Smooth muscle cell (in vitro differentiated cells): ENCODE results near the gene CYFIP1. TPM values are rescaled to one million over a fixed set of nuclear protein-coding genes. Genes with fewer than 3 reads are reported as not detected.

Experiments
- DNase-seq: peaks from one replicate; lab custom pipeline; 2025; ENCODE audit not compliant: unreplicated experiment; lab: John Stamatoyannopoulos, UW
- H2AFZ ChIP-seq: fragments of 200-600 bp; sonication (generic); 2 replicates; pipeline ENCODE4 v1.6.0; 2016; ENCODE audit warnings: antibody characterized with exemption, low read depth, mild to moderate bottlenecking
- H3F3A ChIP-seq: fragments of 200-600 bp; sonication (generic); 2 replicates; pipeline ENCODE4 v1.6.0; 2017; ENCODE audit warnings: antibody characterized with exemption, low read depth
- H3K27ac ChIP-seq: fragments of 200-600 bp; sonication (generic); 2 replicates; pipeline ENCODE4 v1.5.1; 2016; ENCODE audit warnings: low read depth, mild to moderate bottlenecking
- H3K27me3 ChIP-seq: fragments of 200-600 bp; sonication (generic); 2 replicates; pipeline ENCODE4 v1.6.1; 2016; ENCODE audit warnings: low read depth, mild to moderate bottlenecking
- H3K36me3 ChIP-seq: fragments of 200-600 bp; sonication (generic); 2 replicates; pipeline ENCODE4 v1.5.1; 2016; ENCODE audit warnings: low read depth
- H3K4me1 ChIP-seq: fragments of 200-600 bp; sonication (generic); 2 replicates; pipeline ENCODE4 v1.5.1; 2016; ENCODE audit warnings: low read depth
- H3K4me2 ChIP-seq: fragments of 200-600 bp; sonication (generic); 2 replicates; pipeline ENCODE4 v1.6.0; 2016; ENCODE audit warnings: mild to moderate bottlenecking
- H3K4me3 ChIP-seq: fragments of 200-600 bp; sonication (generic); 2 replicates; pipeline ENCODE4 v1.5.1; 2016; ENCODE audit warnings: mild to moderate bottlenecking
- H3K79me2 ChIP-seq: fragments of 200-600 bp; sonication (generic); 2 replicates; pipeline ENCODE4 v1.6.0; 2016; ENCODE audit warnings: low read depth, mild to moderate bottlenecking
- H3K9ac ChIP-seq: fragments of 200-600 bp; sonication (generic); 2 replicates; pipeline ENCODE4 v1.6.0; 2016; ENCODE audit warnings: low read depth
- H3K9me3 ChIP-seq: fragments of 200-600 bp; sonication (generic); replicated peaks from 2 replicates; pipeline ENCODE4 v1.5.1; 2016; ENCODE audit warnings: low read depth
- H4K20me1 ChIP-seq: fragments of 200-600 bp; sonication (generic); 2 replicates; pipeline ENCODE4 v1.6.0; 2016; ENCODE audit warnings: low read depth
- WGBS: methylation state at CpG from one replicate; pipeline ENCODE4 v1.1.7; 2016; ENCODE audit warnings: low lambda C conversion rate; 5-methylcytosine and 5-hydroxymethylcytosine counted together
- polyA plus RNA-seq: library from polyadenylated mRNA; unstranded; fragments of >200 nt; fragmentation: Nextera tagmentation; extraction: Ambion mirVana; gene quantifications from 2 replicates; pipeline ENCODE4 v1.2.1, GENCODE V29; 2016
- total RNA-seq: library from RNA; depleted of rRNA; stranded (reverse); fragments of >200 nt; gene quantifications from 2 replicates; pipeline ENCODE4 v1.2.3, GENCODE V29; 2014
- TF ChIP-seq, protein P1 (sequence below): fragments of 200-600 bp; sonication (generic); IDR thresholded peaks from 2 replicates; pipeline ENCODE4 v1.5.1; 2017; ENCODE audit warnings: borderline replicate concordance, mild to moderate bottlenecking, antibody characterized with exemption; ENCODE audit not compliant: insufficient read depth, poor library complexity, severe bottlenecking

CYFIP1 gene
- total and polyA plus RNA-seq, 2 experiments from 2014 or later: 65.2 to 67.6 TPM

DNA sequence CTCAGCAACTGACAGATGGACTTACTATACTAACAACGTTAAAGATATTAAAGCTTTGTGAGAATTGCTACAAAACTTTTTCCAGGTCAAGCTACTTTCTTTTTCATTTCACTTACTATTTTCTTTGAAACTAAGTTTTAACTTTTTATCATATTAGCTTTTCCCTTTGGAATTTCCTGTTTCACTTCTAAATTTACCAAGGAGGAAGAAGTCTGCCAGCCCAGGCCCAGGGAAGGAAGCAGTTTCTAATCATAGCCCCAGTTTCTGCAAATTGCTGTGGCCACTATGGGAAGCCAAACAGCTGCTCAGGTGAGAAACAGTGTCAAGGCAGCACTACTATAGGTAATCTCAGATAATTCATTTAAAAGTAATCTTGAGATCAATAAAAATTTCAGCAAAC is 18.4 kb downstream of the CYFIP1 start:
- no peak overlapping the region for H3K9ac ChIP-seq
- TF ChIP-seq, protein P1, sequence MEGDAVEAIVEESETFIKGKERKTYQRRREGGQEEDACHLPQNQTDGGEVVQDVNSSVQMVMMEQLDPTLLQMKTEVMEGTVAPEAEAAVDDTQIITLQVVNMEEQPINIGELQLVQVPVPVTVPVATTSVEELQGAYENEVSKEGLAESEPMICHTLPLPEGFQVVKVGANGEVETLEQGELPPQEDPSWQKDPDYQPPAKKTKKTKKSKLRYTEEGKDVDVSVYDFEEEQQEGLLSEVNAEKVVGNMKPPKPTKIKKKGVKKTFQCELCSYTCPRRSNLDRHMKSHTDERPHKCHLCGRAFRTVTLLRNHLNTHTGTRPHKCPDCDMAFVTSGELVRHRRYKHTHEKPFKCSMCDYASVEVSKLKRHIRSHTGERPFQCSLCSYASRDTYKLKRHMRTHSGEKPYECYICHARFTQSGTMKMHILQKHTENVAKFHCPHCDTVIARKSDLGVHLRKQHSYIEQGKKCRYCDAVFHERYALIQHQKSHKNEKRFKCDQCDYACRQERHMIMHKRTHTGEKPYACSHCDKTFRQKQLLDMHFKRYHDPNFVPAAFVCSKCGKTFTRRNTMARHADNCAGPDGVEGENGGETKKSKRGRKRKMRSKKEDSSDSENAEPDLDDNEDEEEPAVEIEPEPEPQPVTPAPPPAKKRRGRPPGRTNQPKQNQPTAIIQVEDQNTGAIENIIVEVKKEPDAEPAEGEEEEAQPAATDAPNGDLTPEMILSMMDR: no peak
- DNase-seq: no peak
- peak overlapping the region; percentile 54 for H3K27ac ChIP-seq
- H3K9me3 ChIP-seq: no peaks in the 10 kb centered on the region
- no peaks in the 10 kb centered on the region for H3K36me3 ChIP-seq
- peaks cover 96% of the 10 kb centered on the region for H3K79me2 ChIP-seq
- H3F3A ChIP-seq: peaks cover 6% of the 10 kb centered on the region
- H4K20me1 ChIP-seq: peaks cover 100% of the 10 kb centered on the region
- peak overlapping the region; percentile 2 for H3K4me2 ChIP-seq
- WGBS: 40% methylated on average over 1 of the region's 1 CpG
- H3K4me3 ChIP-seq: no peak overlapping the region
- H3K4me1 ChIP-seq: no peaks in the 10 kb centered on the region
- no peaks in the 10 kb centered on the region for H3K27me3 ChIP-seq
- H2AFZ ChIP-seq: no peak overlapping the region

DNA sequence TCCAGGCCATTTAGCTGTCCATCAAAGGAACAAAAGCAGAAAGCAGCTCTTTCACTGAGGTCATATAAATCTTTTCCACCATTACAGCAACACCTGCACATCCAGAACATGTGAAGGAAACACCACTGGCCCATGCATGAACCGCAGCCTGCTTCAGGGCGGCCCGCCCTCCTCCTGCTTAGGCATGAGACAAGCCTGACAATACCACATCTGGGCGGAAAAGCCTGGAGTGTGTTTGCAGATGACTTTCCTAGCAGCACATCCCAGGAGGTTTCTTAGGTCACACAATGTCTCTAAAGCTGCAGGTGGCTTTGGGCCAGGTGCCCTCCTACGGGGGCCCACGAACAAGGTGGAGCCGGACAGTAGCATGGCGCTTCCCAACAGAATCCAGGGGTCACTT is 19.6 kb downstream of the CYFIP1 start:
- no peak overlapping the region for H3K27ac ChIP-seq
- no peaks in the 10 kb centered on the region for H3K36me3 ChIP-seq
- no peak overlapping the region for H2AFZ ChIP-seq
- 96% methylated on average over 8 of the region's 8 CpGs for WGBS
- H3F3A ChIP-seq: peaks cover 6% of the 10 kb centered on the region
- TF ChIP-seq, protein P1: no peak
- no peak overlapping the region for H3K4me3 ChIP-seq
- no peak overlapping the region for H3K9ac ChIP-seq
- H3K4me1 ChIP-seq: no peaks in the 10 kb centered on the region
- DNase-seq: no peak
- peaks cover 96% of the 10 kb centered on the region for H3K79me2 ChIP-seq
- H3K9me3 ChIP-seq: no peaks in the 10 kb centered on the region
- no peak overlapping the region for H3K4me2 ChIP-seq
- H4K20me1 ChIP-seq: peaks cover 100% of the 10 kb centered on the region
- H3K27me3 ChIP-seq: no peaks in the 10 kb centered on the region

GRCh38 chr15:22960126-22960525 is 20.0 kb downstream of the CYFIP1 start:
- peaks cover 6% of the 10 kb centered on the region for H3F3A ChIP-seq
- H3K27me3 ChIP-seq: no peaks in the 10 kb centered on the region
- H4K20me1 ChIP-seq: peaks cover 100% of the 10 kb centered on the region
- DNase-seq: no peak
- no peak overlapping the region for H3K27ac ChIP-seq
- no peak overlapping the region for H3K4me2 ChIP-seq
- no peak overlapping the region for H2AFZ ChIP-seq
- H3K79me2 ChIP-seq: peaks cover 96% of the 10 kb centered on the region
- 86% methylated on average over 11 of the region's 11 CpGs for WGBS
- TF ChIP-seq, protein P1: no peak
- H3K36me3 ChIP-seq: no peaks in the 10 kb centered on the region
- H3K9me3 ChIP-seq: no peaks in the 10 kb centered on the region
- H3K4me1 ChIP-seq: no peaks in the 10 kb centered on the region
- no peak overlapping the region for H3K9ac ChIP-seq
- no peak overlapping the region for H3K4me3 ChIP-seq

DNA sequence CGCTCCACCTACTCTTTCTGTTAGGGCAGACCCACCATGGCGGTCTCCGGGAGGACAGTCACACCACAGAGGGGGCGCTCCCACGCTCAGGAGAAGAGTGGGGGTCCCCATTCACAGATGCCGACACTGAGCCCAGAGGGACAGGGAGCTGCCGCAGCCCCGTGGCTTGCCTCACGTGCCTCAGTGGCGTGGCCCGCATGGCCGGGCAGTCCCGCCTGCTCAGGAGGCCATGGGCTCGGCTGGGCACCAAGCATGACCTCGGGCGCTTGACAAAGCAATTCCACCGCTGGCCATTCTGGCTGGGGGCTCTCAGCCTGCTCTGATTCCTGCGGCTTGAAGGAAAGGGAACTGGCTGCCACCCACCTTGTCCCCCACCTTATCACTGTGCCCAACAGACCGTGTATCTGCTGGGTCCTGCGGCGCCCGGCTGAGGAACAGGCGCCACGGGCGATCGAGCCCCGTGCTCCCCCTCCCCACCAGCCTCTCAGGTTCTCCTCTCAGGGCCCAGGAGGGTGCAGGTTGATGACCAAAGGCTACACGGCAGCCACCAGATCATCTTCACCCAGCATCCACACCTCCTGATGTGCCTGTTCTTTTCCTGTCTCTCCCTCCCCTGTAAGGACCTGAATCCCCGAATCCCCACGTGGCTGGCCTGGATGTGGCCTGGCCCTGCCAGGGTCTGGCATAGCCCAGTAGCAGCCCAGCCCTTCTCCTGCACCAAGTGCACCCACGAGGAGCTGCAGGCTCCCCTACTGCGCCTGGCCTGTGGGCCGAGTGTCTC is 20.7 kb downstream of the CYFIP1 start:
- 92% methylated on average over 31 of the region's 33 CpGs for WGBS
- Histone ChIP-seq H3K27me3 (no peaks in the 10 kb centered on the region), H3K27ac (no peak overlapping the region), H2AFZ (no peak overlapping the region), H3K4me2 (no peak overlapping the region), H3K9ac (no peak overlapping the region), H3K79me2 (peaks cover 96% of the 10 kb centered on the region), H3K4me3 (no peak overlapping the region), H3F3A (peaks cover 6% of the 10 kb centered on the region), H4K20me1 (peaks cover 100% of the 10 kb centered on the region), H3K36me3 (no peaks in the 10 kb centered on the region), H3K9me3 (no peaks in the 10 kb centered on the region), H3K4me1 (no peaks in the 10 kb centered on the region)
- DNase-seq: no peak
- TF ChIP-seq, protein P1: no peak
